Fibroblast of lung (primary cell): ENCODE results near the gene ACBD5. TPM values are rescaled to one million over a fixed set of nuclear protein-coding genes. Genes with fewer than 3 reads are reported as not detected.

Experiments
- DNase-seq, 2 donors: peaks; one replicate each; pipeline versions ENCODE4 v3.0.0 to v3.0.0-alpha.2; 2010; ENCODE audit warnings: low read depth in 2 of 2
- H2AFZ ChIP-seq: 2 replicates; pipeline ENCODE4 v1.5.1; 2012; ENCODE audit warnings: low read length, control low read depth, inconsistent platforms
- H3K27ac ChIP-seq: 2 replicates; pipeline ENCODE4 v1.5.1; 2011; ENCODE audit warnings: low read length, control low read depth; ENCODE audit not compliant: insufficient read depth
- H3K27me3 ChIP-seq: 2 replicates; pipeline ENCODE4 v1.5.1; 2011; ENCODE audit warnings: mild to moderate bottlenecking, low read length; ENCODE audit not compliant: control insufficient read depth, insufficient read depth
- H3K36me3 ChIP-seq: 2 replicates; pipeline ENCODE4 v1.5.1; 2011; ENCODE audit warnings: low read length; ENCODE audit not compliant: control insufficient read depth, insufficient read depth
- H3K4me1 ChIP-seq: 2 replicates; pipeline ENCODE4 v1.5.1; 2011; ENCODE audit warnings: low read length; ENCODE audit not compliant: control insufficient read depth, insufficient read depth; ENCODE audit errors: extremely low read depth
- H3K4me2 ChIP-seq: 2 replicates; pipeline ENCODE4 v1.5.1; 2011; ENCODE audit warnings: low read length, control low read depth; ENCODE audit not compliant: insufficient read depth; ENCODE audit errors: extremely low read depth
- H3K4me3 ChIP-seq, 4 experiments: fragments of 200-600 bp in 1 of 4; sonication (generic) in 1 of 4; replicated peaks in 1 of 4; 2 replicates each; pipeline ENCODE4 v1.5.1; 2011 to 2016; ENCODE audit warnings: low read length in 4 of 4, low read depth in 3 of 4, mild to moderate bottlenecking in 3 of 4, control low read depth in 2 of 4, inconsistent platforms in 1 of 4, mixed read lengths in 1 of 4; ENCODE audit not compliant: insufficient read depth in 1 of 4; ENCODE audit errors: control extremely low read depth in 1 of 4
- H3K79me2 ChIP-seq: 2 replicates; pipeline ENCODE4 v1.5.1; 2012; ENCODE audit warnings: mild to moderate bottlenecking, low read length, inconsistent platforms; ENCODE audit not compliant: control insufficient read depth, insufficient read depth
- H3K9ac ChIP-seq: 2 replicates; pipeline ENCODE4 v1.5.1; 2011; ENCODE audit warnings: mild to moderate bottlenecking, low read length, control low read depth; ENCODE audit not compliant: insufficient read depth
- H3K9me3 ChIP-seq: 2 replicates; pipeline ENCODE4 v1.5.1; 2012; ENCODE audit warnings: low read depth, low read length; ENCODE audit not compliant: control insufficient read depth, insufficient read depth
- H4K20me1 ChIP-seq: 2 replicates; pipeline ENCODE4 v1.5.1; 2011; ENCODE audit warnings: low read length; ENCODE audit not compliant: control insufficient read depth, insufficient read depth; ENCODE audit errors: extremely low read depth
- EZH2 ChIP-seq: IDR thresholded peaks from 2 replicates; pipeline ENCODE4 v1.5.1; 2012; ENCODE audit warnings: low read length, control low read depth, mild to moderate bottlenecking; ENCODE audit errors: missing control alignments
- polyA plus RNA-seq, 2 donors: library from polyadenylated mRNA; depleted of rRNA in 1 of 2; stranded (reverse) in 1 of 2; unstranded in 1 of 2; fragments of >200 nt; gene quantifications; 2 replicates each; pipeline ENCODE4 v1.2.1, GENCODE V29; 2011 to 2012; ENCODE audit warnings: missing spikeins in 1 of 2
- total RNA-seq: library from RNA; depleted of rRNA; stranded (reverse); fragments of >200 nt; gene quantifications from 2 replicates; pipeline ENCODE4 v1.2.1, GENCODE V29; 2014
- TF ChIP-seq, protein P1 (sequence below), 2 donors: IDR thresholded peaks in 1 of 2; conservative IDR thresholded peaks in 1 of 2; 1 replicate in 1 of 2; 2 replicates in 1 of 2; pipeline ENCODE4 v1.5.1; 2011 to 2012; ENCODE audit warnings: low read length in 2 of 2, control low read depth in 1 of 2, inconsistent platforms in 1 of 2, low read depth in 1 of 2, mild to moderate bottlenecking in 1 of 2

ACBD5 gene
- total and polyA plus RNA-seq, 2 donors (not counting 1 experiment from before 2014, with no cell fraction given), result 21.3 to 29.6 TPM

DNA sequence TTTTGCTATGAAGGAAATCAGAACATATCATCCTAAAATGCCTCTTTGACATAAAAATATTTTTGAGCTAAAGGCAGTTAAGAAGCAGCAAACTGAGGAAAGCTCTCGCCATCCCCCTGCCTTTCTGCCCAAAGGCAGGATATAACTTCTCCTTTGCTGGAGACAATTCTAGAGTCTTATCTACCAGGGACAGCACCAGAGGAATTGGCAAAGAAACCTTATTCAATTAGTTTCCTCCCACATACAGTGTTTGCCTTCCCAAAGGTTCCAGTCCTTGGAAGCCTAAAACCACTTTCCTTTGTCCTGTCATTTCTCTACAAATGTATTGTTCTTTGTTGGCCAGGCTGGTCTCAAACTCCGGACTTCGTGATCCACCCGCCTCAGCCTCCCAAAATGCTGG lies 51.7 kb downstream of the ACBD5 start:
- TF ChIP-seq EZH2, result no peak
- TF ChIP-seq, protein P1, sequence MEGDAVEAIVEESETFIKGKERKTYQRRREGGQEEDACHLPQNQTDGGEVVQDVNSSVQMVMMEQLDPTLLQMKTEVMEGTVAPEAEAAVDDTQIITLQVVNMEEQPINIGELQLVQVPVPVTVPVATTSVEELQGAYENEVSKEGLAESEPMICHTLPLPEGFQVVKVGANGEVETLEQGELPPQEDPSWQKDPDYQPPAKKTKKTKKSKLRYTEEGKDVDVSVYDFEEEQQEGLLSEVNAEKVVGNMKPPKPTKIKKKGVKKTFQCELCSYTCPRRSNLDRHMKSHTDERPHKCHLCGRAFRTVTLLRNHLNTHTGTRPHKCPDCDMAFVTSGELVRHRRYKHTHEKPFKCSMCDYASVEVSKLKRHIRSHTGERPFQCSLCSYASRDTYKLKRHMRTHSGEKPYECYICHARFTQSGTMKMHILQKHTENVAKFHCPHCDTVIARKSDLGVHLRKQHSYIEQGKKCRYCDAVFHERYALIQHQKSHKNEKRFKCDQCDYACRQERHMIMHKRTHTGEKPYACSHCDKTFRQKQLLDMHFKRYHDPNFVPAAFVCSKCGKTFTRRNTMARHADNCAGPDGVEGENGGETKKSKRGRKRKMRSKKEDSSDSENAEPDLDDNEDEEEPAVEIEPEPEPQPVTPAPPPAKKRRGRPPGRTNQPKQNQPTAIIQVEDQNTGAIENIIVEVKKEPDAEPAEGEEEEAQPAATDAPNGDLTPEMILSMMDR (conservative IDR thresholded peaks at IDR 0.05 in 1 of 2, IDR thresholded peaks at IDR 0.05 in 1 of 2; ENCODE audit: low read depth in 1 of 2, low read length in 2 of 2), result no peak
- no peak overlapping the region for H3K9ac ChIP-seq
- H3K27me3 ChIP-seq, result no peaks in the 10 kb centered on the region
- no peak overlapping the region for H2AFZ ChIP-seq
- H3K36me3 ChIP-seq, result no peaks in the 10 kb centered on the region
- H3K4me2 ChIP-seq, result no peak overlapping the region
- no peak overlapping the region for H3K27ac ChIP-seq
- H3K9me3 ChIP-seq, result no peaks in the 10 kb centered on the region
- H4K20me1 ChIP-seq, result no peaks in the 10 kb centered on the region
- DNase-seq, result no peak
- H3K4me3 ChIP-seq, result no peak overlapping the region
- H3K79me2 ChIP-seq, result no peaks in the 10 kb centered on the region
- no peaks in the 10 kb centered on the region for H3K4me1 ChIP-seq

DNA sequence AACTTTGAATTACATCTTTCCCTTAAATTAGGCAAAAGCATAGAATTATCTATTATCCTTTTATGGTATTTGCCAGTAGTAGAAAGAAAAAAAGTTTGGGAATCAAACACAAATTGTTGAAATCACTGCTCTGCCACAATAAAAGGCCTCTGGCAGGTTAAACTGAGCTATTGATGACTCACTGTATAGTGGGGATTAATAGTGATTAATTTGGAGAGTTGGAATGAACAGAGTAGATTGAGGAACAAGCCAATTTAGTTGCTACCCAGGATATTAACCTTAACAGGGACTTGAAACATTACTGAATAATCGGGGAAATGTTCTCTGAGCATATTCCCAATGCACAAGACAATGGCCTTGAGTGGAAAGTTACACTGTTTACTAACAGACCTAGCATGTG lies 52.3 kb downstream of the ACBD5 start:
- H3K36me3 ChIP-seq, result no peaks in the 10 kb centered on the region
- no peak for DNase-seq
- H3K4me1 ChIP-seq, result no peaks in the 10 kb centered on the region
- H2AFZ ChIP-seq, result no peak overlapping the region
- no peak overlapping the region for H3K27ac ChIP-seq
- H3K9ac ChIP-seq, result no peak overlapping the region
- no peak for TF ChIP-seq EZH2
- TF ChIP-seq, protein P1 (conservative IDR thresholded peaks at IDR 0.05 in 1 of 2, IDR thresholded peaks at IDR 0.05 in 1 of 2; ENCODE audit: low read depth in 1 of 2, low read length in 2 of 2), result no peak
- no peak overlapping the region for H3K4me3 ChIP-seq
- H3K27me3 ChIP-seq, result no peaks in the 10 kb centered on the region
- no peaks in the 10 kb centered on the region for H3K9me3 ChIP-seq
- no peaks in the 10 kb centered on the region for H3K79me2 ChIP-seq
- H3K4me2 ChIP-seq, result no peak overlapping the region
- no peaks in the 10 kb centered on the region for H4K20me1 ChIP-seq

DNA sequence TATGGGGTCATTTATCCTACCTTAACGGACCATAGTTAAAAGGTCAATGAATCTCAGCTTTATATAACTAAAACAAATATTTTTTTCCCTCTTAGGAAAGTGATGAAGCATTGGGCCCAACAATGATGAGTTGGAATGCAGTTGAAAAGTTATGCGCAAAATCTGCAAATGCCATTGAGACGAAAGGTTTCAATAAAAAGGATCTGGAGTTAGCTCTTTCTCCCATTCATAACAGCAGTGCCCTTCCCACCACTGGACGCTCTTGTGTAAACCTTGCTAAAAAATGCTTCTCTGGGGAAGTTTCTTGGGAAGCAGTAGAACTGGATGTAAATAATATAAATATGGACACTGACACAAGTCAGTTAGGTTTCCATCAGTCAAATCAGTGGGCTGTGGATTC lies 70.7 kb downstream of the ACBD5 start:
- Histone ChIP-seq H3K36me3 (peaks cover 3% of the 10 kb centered on the region), H3K9ac (no peak overlapping the region), H3K4me3 (no peak overlapping the region), H3K27me3 (no peaks in the 10 kb centered on the region), H3K79me2 (no peaks in the 10 kb centered on the region), H3K9me3 (no peaks in the 10 kb centered on the region), H3K4me1 (no peaks in the 10 kb centered on the region), H2AFZ (no peak overlapping the region), H3K27ac (no peak overlapping the region), H4K20me1 (no peaks in the 10 kb centered on the region), H3K4me2 (no peak overlapping the region)
- DNase-seq, result no peak
- TF ChIP-seq, protein P1 (conservative IDR thresholded peaks at IDR 0.05 in 1 of 2, IDR thresholded peaks at IDR 0.05 in 1 of 2; ENCODE audit: low read depth in 1 of 2, low read length in 2 of 2), result no peak
- TF ChIP-seq EZH2, result no peak
